Suppressor macrophage (primary cell): ENCODE data around the gene INPP4A.

Experiments
- DNase-seq, 4 experiments: peaks; one replicate each; pipeline ENCODE4 v3.0.0-alpha.2; 2020 to 2022

The INPP4A gene

GRCh38 chr2:98565286-98565860 is 120.7 kb downstream of the INPP4A start:
- no peak for DNase-seq

DNA sequence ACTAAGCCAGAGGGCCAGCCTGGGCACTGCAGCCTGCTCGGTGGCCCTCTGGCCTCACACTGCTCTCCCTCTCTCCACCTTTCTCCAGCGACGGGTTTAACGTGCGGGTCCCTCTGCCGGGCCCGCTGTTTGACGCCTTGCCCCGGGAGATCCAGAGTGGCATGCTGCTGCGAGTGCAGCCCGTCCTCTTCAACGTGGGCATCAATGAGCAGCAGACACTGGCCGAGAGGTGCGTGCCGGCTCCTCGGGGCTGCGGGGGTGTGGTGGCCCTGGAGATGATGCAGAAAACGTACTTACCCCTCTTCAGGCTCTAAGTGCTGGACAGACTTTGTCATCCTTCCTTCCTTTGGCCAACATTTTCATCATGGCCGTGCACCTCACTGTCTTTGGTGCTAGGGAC is 121.3 kb downstream of the INPP4A start:
- DNase-seq: no peak

GRCh38 chr2:98568161-98568956 is 123.7 kb downstream of the INPP4A start:
- no peak for DNase-seq

DNA sequence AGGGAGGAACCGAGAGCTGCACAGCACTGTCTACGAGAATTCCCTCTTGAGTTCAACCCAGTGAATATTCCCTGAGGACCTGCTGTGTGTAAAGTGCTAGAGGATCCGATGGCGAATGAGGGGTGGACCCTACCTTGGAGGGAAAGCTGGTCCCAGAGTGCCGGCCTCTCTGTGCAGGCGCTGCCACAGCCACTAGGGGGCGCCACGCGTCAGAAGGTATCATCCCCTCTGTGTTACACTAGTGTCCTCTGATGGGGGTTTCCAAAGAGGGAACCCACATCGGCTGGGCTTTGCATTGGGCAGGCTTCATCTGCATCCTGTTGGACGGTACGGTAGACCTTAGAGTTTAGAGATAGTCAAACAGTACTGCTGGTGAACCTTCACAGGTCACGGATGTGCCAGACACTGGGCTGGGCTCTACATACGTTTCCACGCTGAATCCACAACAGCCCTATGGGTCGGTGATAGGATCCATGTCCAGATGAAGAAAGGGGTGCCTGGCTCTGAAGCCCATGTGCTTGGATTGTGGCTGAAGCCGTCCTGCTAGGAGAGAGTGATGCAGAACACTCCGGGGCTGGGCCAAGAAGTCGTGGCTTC is 124.6 kb downstream of the INPP4A start:
- peak; percentile 46 to 81 (median 72) for DNase-seq

GRCh38 chr2:98569915-98570314 is 125.3 kb downstream of the INPP4A start:
- no peak for DNase-seq

DNA sequence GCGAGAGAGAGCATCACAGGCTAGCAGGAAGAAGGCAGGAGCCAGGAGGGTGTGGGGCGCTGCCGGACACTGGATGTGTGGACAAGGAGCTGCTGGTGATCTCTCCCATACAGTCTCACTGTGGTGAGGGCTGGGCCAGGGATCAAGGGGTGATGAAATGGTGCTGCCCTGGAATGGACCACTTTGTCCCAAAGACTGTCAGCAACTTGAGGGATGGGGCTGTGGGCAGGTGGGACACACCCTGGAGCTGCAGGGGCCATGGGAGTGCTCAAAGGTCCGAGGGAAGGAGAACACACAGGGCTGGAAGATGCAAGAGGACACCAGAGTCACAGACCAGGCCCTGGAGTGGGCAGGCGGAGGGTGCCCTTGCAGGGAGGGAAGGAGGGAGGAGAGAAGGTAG is 125.7 kb downstream of the INPP4A start:
- no peak for DNase-seq

- no peak for DNase-seq
These were observed 126.6 kb downstream of the INPP4A start for GRCh38 chr2:98571121-98571701.

DNA sequence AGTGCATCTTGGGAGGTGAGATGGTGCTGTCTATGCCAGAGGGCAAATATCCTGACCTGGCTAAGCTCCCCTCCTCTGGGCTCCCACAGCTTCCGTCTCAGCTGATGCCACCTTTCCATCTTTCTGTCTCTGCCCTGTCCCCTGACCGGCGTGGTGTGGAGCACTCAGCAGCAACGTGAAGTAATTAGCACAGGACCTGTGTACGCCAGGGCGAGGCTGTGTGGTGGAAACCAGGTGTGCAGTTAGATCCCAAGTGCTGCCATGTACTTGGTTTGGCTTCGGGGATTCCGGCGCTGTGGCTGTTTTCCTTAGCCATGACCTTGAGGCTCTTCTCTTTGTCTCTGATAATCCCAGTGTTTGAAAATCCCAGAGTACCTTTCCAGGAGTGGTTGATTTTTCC is 127.1 kb downstream of the INPP4A start:
- DNase-seq: no peak

DNA sequence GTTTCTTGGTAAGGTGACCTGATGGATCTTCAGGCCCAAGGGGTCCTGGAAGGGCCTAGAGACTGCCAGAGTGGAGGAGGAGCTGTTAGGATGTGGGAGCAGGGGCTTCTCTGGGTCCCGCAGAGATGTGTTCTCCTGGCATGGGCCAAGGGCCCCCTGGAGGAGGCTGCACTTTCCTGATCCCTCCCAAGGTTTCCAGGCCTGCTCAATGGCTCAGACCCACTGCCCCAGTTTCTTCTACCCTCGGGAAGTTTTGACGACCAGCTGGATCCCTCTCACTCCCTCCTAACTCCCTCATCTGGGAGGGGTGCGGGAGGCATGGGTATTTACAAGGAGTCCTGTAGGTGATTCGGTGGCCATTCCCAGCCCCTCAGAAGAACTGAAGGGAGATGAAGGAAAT is 127.6 kb downstream of the INPP4A start:
- DNase-seq: no peak

DNA sequence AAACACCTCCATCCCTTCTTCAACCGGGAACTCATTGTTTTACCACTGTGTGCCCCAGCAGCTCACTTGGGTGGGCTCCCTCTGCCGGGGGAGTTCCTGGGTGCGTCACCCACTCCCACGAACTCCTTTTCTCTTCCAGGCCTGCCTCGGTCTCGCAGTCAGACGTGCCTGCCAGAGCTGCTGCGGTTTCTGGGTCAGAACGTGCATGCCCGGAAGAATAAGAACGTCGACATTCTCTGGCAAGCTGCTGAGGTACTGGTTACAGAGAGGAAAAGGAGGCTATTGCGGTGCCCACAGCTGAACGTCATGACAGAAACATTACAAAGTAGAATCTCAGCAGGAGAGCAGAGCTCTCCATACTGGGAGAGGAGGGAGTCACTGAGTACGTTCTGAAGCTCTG is 128.0 kb downstream of the INPP4A start:
- DNase-seq: no peak

GRCh38 chr2:98573426-98573825 is 128.8 kb downstream of the INPP4A start:
- no peak for DNase-seq

DNA sequence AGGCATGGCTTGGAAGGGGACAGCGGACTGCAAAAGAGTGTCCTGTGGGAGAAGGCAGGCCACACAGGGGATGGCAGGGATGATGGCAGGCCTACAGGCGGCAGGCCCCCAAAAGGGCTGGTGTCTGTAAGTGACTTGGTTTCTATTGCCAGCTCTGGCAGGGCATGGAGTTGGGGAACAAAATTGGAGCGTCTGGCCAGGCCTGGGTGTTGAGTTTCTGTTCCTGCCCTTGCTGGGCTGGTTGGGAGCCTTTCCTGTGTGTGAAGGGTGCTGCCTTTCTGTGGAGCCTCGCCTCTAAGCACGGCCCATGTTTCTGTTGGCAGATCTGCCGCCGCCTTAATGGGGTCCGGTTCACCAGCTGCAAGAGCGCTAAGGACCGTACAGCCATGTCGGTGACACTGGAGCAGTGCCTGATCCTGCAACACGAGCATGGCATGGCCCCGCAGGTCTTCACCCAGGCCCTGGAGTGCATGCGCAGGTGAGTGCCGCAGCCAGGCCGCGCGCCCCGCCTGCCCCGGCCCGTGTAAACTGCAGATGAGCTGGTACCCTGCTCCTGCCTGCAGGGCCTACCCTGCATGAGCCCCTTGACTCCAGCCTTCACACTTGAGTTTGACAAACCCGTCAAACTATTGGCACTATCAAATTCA is 132.1 kb downstream of the INPP4A start:
- DNase-seq: no peak

DNA sequence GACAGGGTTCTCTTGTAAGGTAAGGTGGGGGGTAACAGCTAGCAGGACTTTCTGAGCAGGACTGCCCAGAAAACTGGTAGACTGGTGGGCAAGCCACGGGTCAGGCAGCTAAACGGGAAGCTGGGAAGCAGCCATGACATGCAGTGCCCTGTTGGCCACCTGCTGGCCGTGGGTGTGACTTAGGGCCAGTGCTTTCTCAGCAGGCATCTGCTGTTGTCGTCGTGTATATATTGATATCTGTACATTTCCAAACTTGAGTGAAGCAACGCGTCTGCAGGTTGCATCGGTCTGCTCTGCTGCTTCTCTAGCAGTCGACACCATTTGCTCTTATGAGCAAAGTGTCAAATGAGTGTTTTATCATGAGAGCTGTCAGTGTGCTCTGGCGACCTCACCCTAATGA is 132.7 kb downstream of the INPP4A start:
- peak in 2 of 4 experiments; percentile 6 to 19 for DNase-seq

- DNase-seq: no peak
These were observed 133.6 kb downstream of the INPP4A start for GRCh38 chr2:98578231-98578630.

- no peak for DNase-seq
These were observed 135.3 kb downstream of the INPP4A start for GRCh38 chr2:98579926-98580325.

- no peak for DNase-seq
These were observed 136.1 kb downstream of the INPP4A start for GRCh38 chr2:98580656-98581284.

GRCh38 chr2:98582523-98582922 is 137.9 kb downstream of the INPP4A start:
- DNase-seq: no peak

GRCh38 chr2:98583276-98583675 is 138.6 kb downstream of the INPP4A start:
- DNase-seq: no peak

GRCh38 chr2:98583816-98584618 is 139.4 kb downstream of the INPP4A start:
- no peak for DNase-seq

DNA sequence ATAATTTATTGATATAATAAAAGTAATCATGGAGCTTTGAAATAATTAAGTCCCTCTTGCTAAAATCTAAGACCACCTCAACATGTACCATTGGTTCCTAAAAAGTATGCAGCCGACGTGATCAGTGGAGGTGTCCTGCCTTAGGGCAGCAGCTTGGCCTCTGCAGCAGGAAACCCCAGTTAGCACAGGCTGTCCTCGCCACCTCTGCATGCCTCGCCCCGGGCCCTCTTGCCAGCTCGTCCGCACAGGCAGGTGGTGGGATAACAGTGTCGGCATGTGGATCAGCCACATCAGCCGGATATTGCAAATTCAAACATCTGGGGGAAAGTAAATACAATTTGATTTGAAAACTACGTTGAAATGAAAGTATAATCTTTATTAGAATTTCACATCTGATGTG is 140.7 kb downstream of the INPP4A start:
- DNase-seq: no peak

DNA sequence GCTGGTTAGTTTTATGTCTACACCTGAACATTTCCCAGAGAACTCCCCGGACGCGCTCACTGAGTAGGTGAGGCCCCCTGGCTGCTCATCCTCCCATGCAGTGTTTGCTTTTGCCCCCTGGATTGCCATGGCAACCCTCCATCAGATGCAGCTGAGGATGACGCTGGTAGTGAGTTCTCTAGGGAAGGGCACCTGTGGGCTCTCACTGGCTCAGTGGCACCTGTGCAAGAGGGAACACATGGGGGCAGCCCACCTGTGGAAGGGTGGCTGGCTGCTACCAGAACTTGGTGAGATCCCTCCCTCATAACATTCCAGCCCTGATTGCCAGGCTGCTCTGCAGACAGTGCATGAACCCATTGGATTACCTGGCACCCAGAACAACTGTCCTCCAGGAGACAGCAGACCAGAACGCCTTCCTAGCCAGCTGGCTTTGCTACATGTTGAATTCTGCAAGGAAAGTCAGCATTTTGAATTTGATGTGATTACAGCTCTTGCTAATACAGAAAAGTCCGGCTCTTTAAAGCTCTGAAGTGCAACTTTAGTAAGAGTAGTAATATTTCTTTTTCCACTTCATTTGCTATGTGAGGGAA is 142.0 kb downstream of the INPP4A start:
- no peak for DNase-seq
